Fibroblast of lung (primary cell): ENCODE measurements around the gene SCAMP5.

ENCODE experiments used
- CTCF ChIP-seq, 2 donors: IDR thresholded peaks in 1 of 2; conservative IDR thresholded peaks in 1 of 2; 1 replicate in 1 of 2; 2 replicates in 1 of 2; pipeline ENCODE4 v1.5.1; 2011 to 2012; ENCODE audit warnings: low read length in 2 of 2, control low read depth in 1 of 2, inconsistent platforms in 1 of 2, low read depth in 1 of 2, mild to moderate bottlenecking in 1 of 2
- EZH2 ChIP-seq: IDR thresholded peaks from 2 replicates; pipeline ENCODE4 v1.5.1; 2012; ENCODE audit warnings: low read length, control low read depth, mild to moderate bottlenecking; ENCODE audit errors: missing control alignments

DNA sequence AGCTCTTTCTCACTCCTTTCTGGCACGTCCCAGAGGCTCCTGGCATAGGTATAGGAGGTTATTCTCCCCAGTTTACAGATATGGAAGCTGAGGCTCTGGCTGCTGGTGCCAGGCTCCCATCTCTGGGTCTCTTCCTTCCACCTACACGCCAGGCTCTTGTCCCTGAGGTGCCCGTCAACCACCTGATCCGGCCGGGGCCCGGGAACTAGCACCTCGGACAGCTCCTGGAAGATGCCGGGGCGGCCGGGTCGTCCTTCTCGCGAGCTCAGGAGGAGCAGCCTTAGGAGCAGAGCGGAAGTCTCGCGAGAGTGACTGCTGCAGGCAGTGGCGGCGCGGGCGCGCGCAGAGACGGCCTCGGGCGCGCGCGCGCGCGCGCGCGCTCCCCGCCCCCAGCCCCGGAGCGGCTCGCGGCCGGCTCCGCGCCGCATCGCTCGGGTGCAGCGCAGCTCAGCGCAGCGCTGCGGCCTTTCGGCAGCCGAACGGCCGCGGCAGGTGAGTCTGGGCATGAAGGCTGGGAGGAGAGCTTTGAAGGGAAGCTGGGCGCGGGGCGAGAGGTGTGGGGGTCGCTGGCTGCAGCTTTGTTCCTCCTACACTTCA, at the start of gene SCAMP5:
- TF ChIP-seq EZH2 (no peak), CTCF (conservative IDR thresholded peaks at IDR 0.05 in 1 of 2, IDR thresholded peaks at IDR 0.05 in 1 of 2; ENCODE audit: low read depth in 1 of 2, low read length in 2 of 2) (no peak)
